GM21367 (cell line): Measurements from ENCODE around the gene TAF4B.
"Not testable (repeated sequence)": the region's sequence is repeated elsewhere in the genome, so short reads cannot be mapped to it uniquely, and the experiment has no call there.

Experiments used
- ATAC-seq: cut with Tn5 transposase; IDR thresholded peaks from one replicate; pipeline ENCODE4 v1.9.1; 2021; ENCODE audit not compliant: unreplicated experiment

The TAF4B gene

GRCh38 chr18:26378701-26379100 lies 152.5 kb downstream of the TAF4B start:
- no peak for ATAC-seq

GRCh38 chr18:26381555-26381954 lies 155.3 kb downstream of the TAF4B start:
- not testable (repeated sequence) for ATAC-seq

- peak; percentile 77 for ATAC-seq
These were observed 157.4 kb downstream of the TAF4B start for GRCh38 chr18:26383454-26384270.

GRCh38 chr18:26386002-26386401 lies 159.8 kb downstream of the TAF4B start:
- no peak for ATAC-seq

- ATAC-seq: no peak
These were observed 160.2 kb downstream of the TAF4B start for GRCh38 chr18:26386441-26386840.

- no peak for ATAC-seq
These were observed 167.9 kb downstream of the TAF4B start for GRCh38 chr18:26394047-26394654.

GRCh38 chr18:26397019-26397418 lies 170.8 kb downstream of the TAF4B start:
- ATAC-seq: no peak

- ATAC-seq: no peak
These were observed 177.2 kb downstream of the TAF4B start for GRCh38 chr18:26403491-26403890.

GRCh38 chr18:26405190-26405801 lies 179.1 kb downstream of the TAF4B start:
- peak; percentile 87 for ATAC-seq

- no peak for ATAC-seq
These were observed 180.1 kb downstream of the TAF4B start for GRCh38 chr18:26406324-26406723.

- ATAC-seq: no peak
These were observed 180.7 kb downstream of the TAF4B start for GRCh38 chr18:26406854-26407517.

GRCh38 chr18:26407736-26408601 lies 181.7 kb downstream of the TAF4B start:
- ATAC-seq: no peak

- no peak for ATAC-seq
These were observed 182.8 kb downstream of the TAF4B start for GRCh38 chr18:26409091-26409490.

- ATAC-seq: no peak
These were observed 188.7 kb downstream of the TAF4B start for GRCh38 chr18:26414901-26415440.

GRCh38 chr18:26415631-26416030 lies 189.4 kb downstream of the TAF4B start:
- no peak for ATAC-seq

- ATAC-seq: no peak
These were observed 190.5 kb downstream of the TAF4B start for GRCh38 chr18:26416652-26417150.

GRCh38 chr18:26417190-26417589 lies 190.9 kb downstream of the TAF4B start:
- no peak for ATAC-seq

- no peak for ATAC-seq
These were observed 192.0 kb downstream of the TAF4B start for GRCh38 chr18:26418225-26418624.

GRCh38 chr18:26419746-26420145 lies 193.5 kb downstream of the TAF4B start:
- ATAC-seq: no peak

- no peak for ATAC-seq
These were observed 195.3 kb downstream of the TAF4B start for GRCh38 chr18:26421503-26421902.
